IPS-15b (cell line): ENCODE data around the gene CYSRT1.

Experiments
- H3K27me3 ChIP-seq: one replicate; pipeline ENCODE4 v1.6.1; 2013; ENCODE audit warnings: low read length; ENCODE audit not compliant: control insufficient read depth, insufficient read depth
- H3K36me3 ChIP-seq: one replicate; pipeline ENCODE4 v1.6.1; 2013; ENCODE audit warnings: low read length; ENCODE audit not compliant: control insufficient read depth, insufficient read depth
- H3K4me1 ChIP-seq: one replicate; pipeline ENCODE4 v1.6.1; 2013; ENCODE audit warnings: mild to moderate bottlenecking, low read length; ENCODE audit not compliant: control insufficient read depth, insufficient read depth
- H3K4me3 ChIP-seq: one replicate; pipeline ENCODE4 v1.5.1; 2013; ENCODE audit warnings: low read depth, low read length
- H3K9ac ChIP-seq: one replicate; pipeline ENCODE4 v1.6.1; 2013; ENCODE audit warnings: low read depth, mild to moderate bottlenecking, low read length
- H3K9me3 ChIP-seq: one replicate; pipeline ENCODE4 v1.6.1; 2013; ENCODE audit warnings: mild to moderate bottlenecking, low read length; ENCODE audit not compliant: control insufficient read depth, insufficient read depth

The CYSRT1 gene

DNA sequence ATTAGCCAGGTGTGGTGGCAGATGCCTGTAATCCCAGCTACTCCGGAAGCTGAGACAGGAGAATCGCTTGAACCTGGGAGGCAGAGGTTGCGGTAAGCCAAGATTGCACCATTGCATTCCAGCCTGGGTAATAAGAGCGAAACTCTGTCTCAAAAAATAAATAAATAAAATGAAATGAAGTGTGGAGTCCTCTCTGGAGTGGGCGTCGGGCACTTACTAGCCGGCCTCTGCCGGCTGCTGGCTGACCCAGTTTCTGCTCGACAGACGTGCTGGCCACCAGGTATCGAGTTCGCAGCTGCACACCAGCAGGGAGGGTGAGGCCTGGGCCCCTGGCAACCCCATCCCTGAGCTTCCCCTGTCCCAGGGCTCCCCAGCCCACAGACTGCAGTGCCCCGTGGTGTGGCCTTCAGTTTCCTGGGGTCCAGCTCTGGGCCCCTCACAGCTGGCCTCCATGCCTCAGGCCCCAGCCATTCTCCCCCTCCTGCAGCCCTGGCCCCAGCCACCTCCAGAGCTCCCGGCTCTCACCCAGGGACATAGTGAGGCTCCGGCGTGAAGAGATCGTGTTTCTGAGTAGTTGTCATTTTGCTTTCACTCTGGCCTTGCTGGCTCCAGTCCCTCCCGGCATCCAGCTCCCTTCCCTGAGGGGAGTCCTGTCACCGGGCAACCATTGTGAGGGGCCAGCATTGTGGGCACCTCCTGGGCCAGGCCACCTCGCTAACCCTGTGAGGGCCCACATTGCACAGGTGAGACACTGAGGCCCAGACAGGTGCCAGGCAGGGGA lies 22.4 kb downstream of the CYSRT1 start:
- Histone ChIP-seq H3K9me3 (no peaks in the 10 kb centered on the region), H3K4me1 (peaks cover 5% of the 10 kb centered on the region), H3K9ac (no peak overlapping the region), H3K27me3 (no peaks in the 10 kb centered on the region), H3K36me3 (peaks cover 14% of the 10 kb centered on the region), H3K4me3 (no peak overlapping the region)

DNA sequence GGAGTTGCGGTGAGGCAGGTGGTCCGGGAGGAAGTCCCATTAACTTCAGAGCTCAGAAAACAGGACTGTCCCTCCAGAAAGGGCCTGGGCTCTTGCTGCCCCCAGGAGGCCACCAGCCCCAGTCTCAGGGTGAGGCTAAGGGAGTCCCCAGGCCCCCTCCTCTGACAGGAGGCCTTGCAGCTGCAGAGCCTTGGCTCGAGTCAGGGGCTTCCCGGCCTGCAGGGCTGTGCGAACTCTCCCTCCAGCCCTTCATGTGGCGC lies 22.9 kb downstream of the CYSRT1 start:
- no peak overlapping the region for H3K4me3 ChIP-seq
- H3K4me1 ChIP-seq: peaks cover 5% of the 10 kb centered on the region
- H3K36me3 ChIP-seq: peaks cover 9% of the 10 kb centered on the region
- H3K9me3 ChIP-seq: no peaks in the 10 kb centered on the region
- no peak overlapping the region for H3K9ac ChIP-seq
- no peaks in the 10 kb centered on the region for H3K27me3 ChIP-seq

DNA sequence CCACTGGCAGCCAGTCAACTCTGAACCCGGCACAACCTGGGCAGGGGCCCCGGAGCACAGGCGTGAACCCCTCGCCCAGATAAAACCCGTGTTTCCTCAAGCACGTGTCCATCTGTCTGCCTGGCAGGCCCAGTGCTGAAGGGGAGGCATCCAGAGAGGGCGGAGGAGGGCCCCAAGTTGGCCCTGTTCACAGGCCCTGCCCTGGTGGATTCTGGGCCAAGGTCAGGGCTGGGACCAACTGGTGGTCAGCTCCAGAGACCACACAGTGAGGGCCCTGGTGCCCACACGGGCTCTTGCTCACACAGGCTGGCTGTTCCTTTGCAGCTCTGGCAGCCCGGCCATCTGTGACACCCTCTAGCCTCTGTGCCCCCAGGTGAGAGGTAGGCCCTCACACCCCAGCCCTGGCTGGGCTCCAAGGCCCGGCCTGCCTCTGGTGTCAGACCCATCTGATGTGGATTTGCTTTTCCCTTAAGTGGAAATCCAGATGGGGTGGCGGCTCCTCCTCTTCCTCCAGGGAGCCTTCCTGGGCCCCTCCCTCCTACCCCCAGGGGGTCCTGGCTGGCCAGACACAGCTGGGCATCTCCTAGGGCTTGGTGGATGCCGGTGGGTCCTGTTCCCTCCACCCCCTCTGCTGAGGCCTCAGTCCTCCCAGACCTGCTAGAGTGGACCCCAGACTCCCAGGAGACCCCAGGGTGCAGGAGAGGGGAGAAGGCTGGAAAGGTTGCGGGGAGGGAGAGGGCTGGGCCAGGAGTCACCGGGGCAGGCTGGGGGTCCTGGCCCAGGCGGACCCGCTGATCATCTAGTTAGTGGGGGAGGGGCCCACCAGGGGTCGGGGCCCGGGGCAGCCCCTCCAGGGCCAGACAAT lies 25.6 kb downstream of the CYSRT1 start:
- H3K9ac ChIP-seq: no peak overlapping the region
- H3K36me3 ChIP-seq: no peaks in the 10 kb centered on the region
- H3K9me3 ChIP-seq: no peaks in the 10 kb centered on the region
- no peaks in the 10 kb centered on the region for H3K27me3 ChIP-seq
- no peak overlapping the region for H3K4me3 ChIP-seq
- H3K4me1 ChIP-seq: peaks cover 4% of the 10 kb centered on the region

DNA sequence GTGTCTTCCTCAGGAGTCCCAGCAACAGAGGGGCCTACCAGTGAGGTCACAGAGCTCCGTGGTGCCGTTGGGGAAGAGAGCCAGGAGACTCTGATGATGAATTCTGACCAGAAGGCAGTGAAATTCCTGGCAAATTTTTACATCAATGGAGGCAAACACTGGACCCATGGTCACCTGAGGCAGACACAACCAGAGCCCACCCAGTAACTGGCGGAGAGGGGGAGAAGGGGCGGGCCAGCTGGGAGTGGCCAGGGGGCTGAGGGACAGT lies 26.2 kb downstream of the CYSRT1 start, which contains the start of gene STPG3:
TSS of gene STPG3 (plus strand) at position 93 of the 268 bp plus-strand sequence. CDS start at position 94, 1 bp downstream.
- Histone ChIP-seq H3K9me3 (no peaks in the 10 kb centered on the region), H3K4me1 (peaks cover 4% of the 10 kb centered on the region), H3K36me3 (no peaks in the 10 kb centered on the region), H3K9ac (peak within 1 kb of the TSS; percentile 24), H3K27me3 (no peaks in the 10 kb centered on the region), H3K4me3 (no peak within 1 kb of the TSS)

DNA sequence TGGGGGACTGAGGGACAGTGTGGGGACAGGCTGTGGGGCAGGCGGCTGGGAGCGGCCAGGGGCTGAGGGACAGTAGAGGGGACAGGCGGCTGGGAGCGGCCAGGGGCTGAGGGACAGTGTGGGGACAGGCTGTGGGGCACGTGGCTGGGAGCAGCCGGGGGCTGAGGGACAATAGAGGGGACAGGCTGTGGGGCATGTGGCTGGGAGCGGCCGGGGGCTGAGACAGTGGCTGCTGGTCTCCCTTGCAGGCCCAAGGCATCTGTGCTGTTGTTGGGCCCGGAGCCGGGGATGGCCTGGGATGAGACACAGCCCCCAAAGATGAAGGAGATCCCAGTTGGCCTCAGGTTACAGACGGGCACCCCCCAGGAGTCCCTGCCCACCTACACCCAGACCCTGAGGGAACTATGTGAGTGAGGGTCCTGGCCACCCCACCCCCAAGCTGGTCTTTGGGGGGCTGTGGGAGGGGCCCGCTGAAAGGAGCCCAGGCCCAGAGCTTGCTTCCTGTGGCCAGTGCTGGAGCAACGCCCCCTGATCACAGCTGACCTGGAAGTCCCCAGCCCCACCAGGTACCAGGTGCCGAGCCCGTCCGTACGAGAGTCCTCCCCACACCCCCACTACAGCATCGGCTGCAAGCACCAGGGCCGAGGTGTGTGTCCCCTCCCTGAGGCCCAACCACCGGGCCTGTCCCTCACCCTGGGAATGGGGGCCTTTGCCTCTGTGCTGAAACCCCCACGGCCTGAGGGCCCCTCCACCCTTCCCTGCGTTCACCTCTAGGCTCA lies 26.7 kb downstream of the CYSRT1 start:
- peaks cover 4% of the 10 kb centered on the region for H3K4me1 ChIP-seq
- H3K9me3 ChIP-seq: no peaks in the 10 kb centered on the region
- H3K9ac ChIP-seq: peak overlapping the region; percentile 24
- H3K36me3 ChIP-seq: peaks cover 5% of the 10 kb centered on the region
- no peaks in the 10 kb centered on the region for H3K27me3 ChIP-seq
- no peak overlapping the region for H3K4me3 ChIP-seq

DNA sequence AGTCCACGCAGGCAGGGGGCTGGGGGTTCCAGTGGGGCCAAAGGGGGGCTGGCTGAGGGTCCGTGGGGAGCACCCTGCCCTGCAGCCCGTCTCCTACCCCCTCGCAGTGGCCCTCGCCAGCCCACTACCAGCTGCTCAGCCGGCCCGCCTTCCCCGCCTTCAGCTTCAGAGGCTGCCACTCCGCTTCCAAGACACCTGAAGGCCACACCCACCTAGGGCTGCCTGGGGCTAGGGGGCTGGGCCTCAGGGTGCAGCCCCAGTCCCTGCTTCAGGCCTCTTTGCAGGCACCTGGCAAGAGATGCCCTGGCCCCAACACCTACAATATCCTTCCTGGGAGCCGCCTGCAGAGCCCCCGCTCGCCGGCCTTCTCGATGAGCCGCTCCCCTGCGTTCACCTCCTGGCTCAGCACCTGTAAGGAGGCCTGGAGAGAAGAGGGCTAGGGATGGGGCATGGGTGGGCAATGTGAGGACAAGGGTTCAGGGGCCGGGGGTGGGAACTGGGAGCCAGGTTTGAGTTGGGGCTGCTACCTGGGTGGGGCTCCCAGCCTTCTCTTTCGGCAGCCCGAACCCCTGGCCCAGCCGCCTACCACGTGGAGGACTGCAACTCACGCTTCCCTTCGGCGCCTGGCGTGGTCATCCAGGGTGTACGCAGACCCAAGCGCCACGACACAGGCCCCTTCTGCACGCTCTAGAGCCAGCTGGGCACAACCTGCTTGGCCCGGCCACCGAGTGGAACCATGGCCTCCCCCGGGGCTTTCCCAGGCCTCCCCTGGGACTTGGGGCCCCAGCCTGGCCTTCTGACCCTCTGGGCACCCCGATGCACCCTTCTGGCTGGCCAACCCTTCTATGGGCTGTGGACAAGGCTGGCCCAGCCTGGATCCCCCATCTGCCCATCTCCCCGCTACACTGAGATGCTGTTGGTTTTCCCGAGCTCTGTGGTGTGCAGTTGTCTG lies 27.9 kb downstream of the CYSRT1 start:
- no peaks in the 10 kb centered on the region for H3K27me3 ChIP-seq
- peaks cover 8% of the 10 kb centered on the region for H3K36me3 ChIP-seq
- H3K9me3 ChIP-seq: no peaks in the 10 kb centered on the region
- peaks cover 4% of the 10 kb centered on the region for H3K4me1 ChIP-seq
- no peak overlapping the region for H3K9ac ChIP-seq
- H3K4me3 ChIP-seq: no peak overlapping the region

DNA sequence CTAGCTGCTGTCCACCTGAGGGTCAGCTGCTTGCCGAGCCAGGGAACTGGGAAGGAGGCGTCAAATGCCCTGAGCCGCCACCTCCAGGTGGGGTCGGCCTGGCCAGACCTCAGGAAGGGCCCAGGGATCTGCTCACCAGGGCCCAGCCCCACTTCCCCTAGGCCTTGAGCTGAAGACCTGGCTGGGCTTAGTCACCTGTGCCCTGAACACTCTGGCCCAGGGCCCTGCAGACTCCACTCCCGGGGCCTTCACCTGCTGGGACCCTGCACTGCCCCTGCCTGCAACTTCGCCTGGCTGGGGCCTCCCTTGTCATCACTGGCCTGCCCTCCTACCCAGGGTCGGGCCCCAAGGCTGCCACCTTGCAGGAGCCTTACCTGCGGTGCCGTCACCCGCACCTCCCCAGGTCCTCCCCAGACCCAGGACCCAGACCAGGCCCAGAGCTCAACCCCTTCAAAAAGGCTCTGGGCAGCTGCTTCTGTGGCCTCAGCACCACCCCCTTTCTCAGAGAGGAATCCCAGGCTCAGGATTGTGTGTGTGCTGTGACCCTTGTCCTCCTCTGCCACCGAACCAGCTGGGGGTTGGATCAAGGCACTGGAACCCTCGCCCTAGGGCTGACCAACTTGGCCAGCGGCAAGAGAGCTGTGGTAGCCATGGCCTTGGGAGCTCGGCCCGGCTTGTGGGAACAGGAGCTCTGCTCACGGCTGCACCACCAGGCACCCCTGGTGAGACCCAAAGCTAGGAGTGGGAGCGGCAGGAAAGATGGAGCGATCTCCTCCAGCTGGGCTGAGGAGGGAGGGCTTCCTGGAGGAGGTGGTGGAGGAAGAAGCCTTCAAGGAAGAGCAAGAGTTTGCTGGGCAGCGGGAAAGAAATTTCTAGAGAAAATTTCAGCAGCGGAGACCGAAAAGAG lies 29.0 kb downstream of the CYSRT1 start:
- Histone ChIP-seq H3K9me3 (no peaks in the 10 kb centered on the region), H3K27me3 (no peaks in the 10 kb centered on the region), H3K4me1 (peaks cover 4% of the 10 kb centered on the region), H3K4me3 (peak overlapping the region; percentile 86), H3K36me3 (peaks cover 11% of the 10 kb centered on the region), H3K9ac (peak overlapping the region; percentile 81)

DNA sequence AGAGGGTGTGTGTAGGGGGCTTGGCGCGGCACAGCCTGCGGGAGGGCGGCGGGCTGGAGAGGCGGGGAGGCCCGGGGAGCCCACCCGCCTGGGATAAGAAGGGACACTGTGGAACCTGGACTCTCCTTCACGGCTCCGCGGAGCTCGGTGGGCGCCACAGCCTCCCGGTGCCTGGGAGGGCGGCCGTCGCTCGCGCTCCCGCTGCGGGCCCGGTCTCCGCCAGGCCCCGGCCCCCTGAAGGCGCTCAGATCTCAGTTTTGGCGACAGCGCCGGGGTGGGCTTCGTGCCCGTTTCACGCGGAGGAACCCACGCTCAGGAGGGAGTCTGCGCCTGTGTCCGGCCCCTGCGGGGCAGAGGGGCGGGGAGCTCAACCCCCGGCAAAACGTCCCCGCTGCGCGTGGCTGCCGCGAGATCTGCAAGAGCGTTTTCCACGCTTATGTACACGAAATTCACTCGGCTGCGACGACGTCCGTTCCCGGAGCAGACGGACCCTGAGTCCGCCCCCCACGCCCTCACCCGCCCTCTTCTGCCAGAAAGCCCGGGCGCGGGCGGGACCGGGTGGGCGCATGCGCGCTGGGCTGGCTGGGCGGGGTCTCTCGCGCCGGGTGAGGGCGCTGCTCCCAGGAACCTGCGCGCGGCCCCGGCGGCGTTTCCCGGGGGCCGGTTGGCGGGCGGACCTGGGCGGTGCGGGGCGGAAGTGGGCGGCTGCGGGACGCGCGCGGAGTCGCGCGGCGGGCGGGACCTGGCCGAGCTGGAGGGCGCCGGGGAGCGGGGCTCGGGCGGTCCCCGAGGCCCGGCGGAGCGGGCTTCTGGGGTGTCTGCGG lies 29.9 kb downstream of the CYSRT1 start, which contains the start of gene NELFB:
TSS of gene NELFB (plus strand) at position 704 of the 824 bp plus-strand sequence.
- H3K27me3 ChIP-seq: no peaks in the 10 kb centered on the region
- peak within 1 kb of the TSS; percentile 81 for H3K9ac ChIP-seq
- peaks cover 4% of the 10 kb centered on the region for H3K4me1 ChIP-seq
- no peaks in the 10 kb centered on the region for H3K9me3 ChIP-seq
- peak within 1 kb of the TSS; percentile 86 for H3K4me3 ChIP-seq
- peaks cover 15% of the 10 kb centered on the region for H3K36me3 ChIP-seq

DNA sequence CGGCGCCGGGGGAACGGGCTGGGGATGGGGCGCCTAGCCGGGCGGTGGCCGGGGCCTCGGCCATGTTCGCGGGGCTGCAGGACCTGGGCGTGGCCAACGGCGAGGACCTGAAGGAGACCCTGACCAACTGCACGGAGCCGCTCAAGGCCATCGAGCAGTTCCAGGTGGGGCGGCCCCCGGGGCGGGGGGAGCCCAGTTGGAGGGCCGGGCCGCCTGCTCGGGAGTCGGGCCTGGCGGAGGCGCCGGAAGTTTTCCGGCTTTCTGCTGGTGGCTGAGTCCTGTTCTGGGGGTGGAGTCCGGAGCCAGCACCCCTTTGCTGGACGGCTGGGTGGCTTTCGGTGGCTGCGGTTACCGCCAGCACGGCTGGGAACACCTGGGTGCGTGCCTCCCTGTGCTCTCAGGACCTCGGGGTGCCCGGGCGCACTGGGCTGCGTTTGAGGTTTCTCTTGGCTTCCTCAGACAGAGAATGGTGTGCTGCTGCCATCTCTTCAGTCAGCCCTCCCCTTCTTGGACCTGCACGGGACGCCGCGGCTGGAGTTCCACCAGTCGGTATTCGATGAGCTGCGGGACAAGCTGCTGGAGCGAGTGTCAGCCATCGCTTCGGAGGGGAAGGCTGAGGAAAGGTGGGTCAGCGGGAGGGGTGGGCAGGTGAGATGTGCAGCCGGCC lies 30.6 kb downstream of the CYSRT1 start:
- peak overlapping the region; percentile 79 for H3K9ac ChIP-seq
- peaks cover 4% of the 10 kb centered on the region for H3K4me1 ChIP-seq
- H3K9me3 ChIP-seq: no peaks in the 10 kb centered on the region
- H3K4me3 ChIP-seq: peak overlapping the region; percentile 80
- no peaks in the 10 kb centered on the region for H3K27me3 ChIP-seq
- H3K36me3 ChIP-seq: peaks cover 15% of the 10 kb centered on the region
